Brain microvascular endothelial cell (primary cell): ENCODE measurements around the gene ALKBH8.

Experiments
- DNase-seq: peaks from one replicate; pipeline ENCODE4 v3.0.0-alpha.2; 2020
- H3K27ac ChIP-seq: fragments of 250-450 bp; sonication (Bioruptor Pico); 2 replicates; pipeline ENCODE4 v1.5.1; 2020; ENCODE audit warnings: mild to moderate bottlenecking, moderate library complexity
- H3K27me3 ChIP-seq: fragments of 250-450 bp; sonication (Bioruptor Pico); replicated peaks from 2 replicates; pipeline ENCODE4 v1.5.1; 2020; ENCODE audit warnings: mild to moderate bottlenecking
- H3K36me3 ChIP-seq: fragments of 250-450 bp; sonication (Bioruptor Pico); replicated peaks from 2 replicates; pipeline ENCODE4 v1.5.1; 2020; ENCODE audit warnings: mild to moderate bottlenecking
- H3K4me3 ChIP-seq: 2 replicates; pipeline ENCODE4 v1.5.1; 2011; ENCODE audit warnings: low read depth, mild to moderate bottlenecking, control low read depth, low read length, moderate library complexity
- in situ Hi-C: cut with HindIII; loops from 2 replicates; pipeline ENCODE4 v1.10.0; 2017; ENCODE audit warnings: low sequenced_read_pairs, low pct_ligation_motif_present
- TF ChIP-seq, protein P1 (sequence below): IDR thresholded peaks from 2 replicates; pipeline ENCODE4 v1.5.1; 2011; ENCODE audit warnings: low read depth, mild to moderate bottlenecking, moderate library complexity, low read length, control low read depth, inconsistent platforms; ENCODE audit errors: missing control alignments

The ALKBH8 gene

DNA sequence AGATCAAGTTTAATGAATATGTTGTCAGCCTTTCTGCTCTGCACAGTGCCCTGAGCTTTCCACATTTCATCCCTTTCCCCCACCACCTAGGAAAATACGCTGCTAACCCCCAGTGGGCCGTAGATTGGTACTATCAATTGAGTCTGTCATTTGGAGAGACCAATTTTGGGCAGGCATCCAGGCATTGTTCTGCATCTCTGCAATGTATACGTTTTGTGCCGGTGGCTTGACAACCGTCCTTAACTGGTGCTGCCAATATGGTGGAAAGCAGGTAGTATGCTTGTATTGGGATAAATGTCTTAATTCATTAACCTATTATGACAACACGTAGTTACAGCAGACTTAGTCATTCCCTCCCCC, 26.7 kb upstream of the ALKBH8 start:
- no peaks in the 10 kb centered on the region for H3K36me3 ChIP-seq
- no peak overlapping the region for H3K4me3 ChIP-seq
- peaks cover 36% of the 10 kb centered on the region for H3K27me3 ChIP-seq
- no peak overlapping the region for H3K27ac ChIP-seq
- TF ChIP-seq, protein P1, sequence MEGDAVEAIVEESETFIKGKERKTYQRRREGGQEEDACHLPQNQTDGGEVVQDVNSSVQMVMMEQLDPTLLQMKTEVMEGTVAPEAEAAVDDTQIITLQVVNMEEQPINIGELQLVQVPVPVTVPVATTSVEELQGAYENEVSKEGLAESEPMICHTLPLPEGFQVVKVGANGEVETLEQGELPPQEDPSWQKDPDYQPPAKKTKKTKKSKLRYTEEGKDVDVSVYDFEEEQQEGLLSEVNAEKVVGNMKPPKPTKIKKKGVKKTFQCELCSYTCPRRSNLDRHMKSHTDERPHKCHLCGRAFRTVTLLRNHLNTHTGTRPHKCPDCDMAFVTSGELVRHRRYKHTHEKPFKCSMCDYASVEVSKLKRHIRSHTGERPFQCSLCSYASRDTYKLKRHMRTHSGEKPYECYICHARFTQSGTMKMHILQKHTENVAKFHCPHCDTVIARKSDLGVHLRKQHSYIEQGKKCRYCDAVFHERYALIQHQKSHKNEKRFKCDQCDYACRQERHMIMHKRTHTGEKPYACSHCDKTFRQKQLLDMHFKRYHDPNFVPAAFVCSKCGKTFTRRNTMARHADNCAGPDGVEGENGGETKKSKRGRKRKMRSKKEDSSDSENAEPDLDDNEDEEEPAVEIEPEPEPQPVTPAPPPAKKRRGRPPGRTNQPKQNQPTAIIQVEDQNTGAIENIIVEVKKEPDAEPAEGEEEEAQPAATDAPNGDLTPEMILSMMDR: no peak
- in situ Hi-C loops: no loop called here
- DNase-seq: no peak

DNA sequence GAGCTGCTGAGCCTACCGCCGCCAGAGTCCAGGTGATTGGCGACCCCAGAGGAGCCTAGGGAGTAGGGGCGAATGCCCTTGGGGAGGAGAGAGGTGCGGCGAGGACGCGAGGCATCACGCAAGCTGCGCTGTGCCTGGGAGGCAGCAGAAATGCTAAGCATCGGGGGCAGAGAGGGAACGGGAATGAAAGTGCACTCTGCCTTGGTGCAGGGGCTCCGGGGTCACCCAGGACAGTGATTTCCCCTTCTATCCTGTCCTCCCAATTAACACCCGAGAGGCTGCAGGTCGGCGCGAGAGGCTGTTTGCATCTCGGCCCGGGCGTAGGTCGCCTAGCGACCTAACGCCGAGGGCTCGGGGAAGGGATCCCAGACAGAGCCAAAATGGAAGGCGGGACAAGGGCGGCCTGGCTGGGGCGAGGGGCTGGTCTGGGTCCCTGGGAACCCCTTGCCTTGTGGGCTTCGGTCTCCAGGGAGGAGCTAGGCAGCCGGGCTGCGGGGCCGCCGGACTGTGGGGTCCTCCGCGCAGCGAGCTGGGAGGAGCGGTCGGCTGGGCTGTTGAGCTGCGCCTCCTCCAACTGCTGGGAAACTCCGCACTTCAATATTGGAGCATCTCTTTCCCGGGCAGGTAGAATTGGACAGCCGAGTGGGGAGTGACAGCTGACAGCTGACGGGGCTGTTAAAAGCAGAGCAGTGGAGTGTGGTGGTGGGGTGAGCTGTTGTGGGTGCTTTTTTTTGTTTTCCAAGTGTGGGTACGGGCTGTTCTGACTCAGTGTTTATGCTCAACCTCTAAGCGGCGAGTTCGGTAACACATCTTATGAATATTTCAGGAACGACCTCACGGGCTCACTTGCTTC, 26.1 kb upstream of the ALKBH8 start:
- DNase-seq: no peak
- in situ Hi-C loops: no loop called here
- H3K27ac ChIP-seq: no peak overlapping the region
- TF ChIP-seq, protein P1: no peak
- H3K4me3 ChIP-seq: peak overlapping the region; percentile 74
- peaks cover 31% of the 10 kb centered on the region for H3K27me3 ChIP-seq
- no peaks in the 10 kb centered on the region for H3K36me3 ChIP-seq

DNA sequence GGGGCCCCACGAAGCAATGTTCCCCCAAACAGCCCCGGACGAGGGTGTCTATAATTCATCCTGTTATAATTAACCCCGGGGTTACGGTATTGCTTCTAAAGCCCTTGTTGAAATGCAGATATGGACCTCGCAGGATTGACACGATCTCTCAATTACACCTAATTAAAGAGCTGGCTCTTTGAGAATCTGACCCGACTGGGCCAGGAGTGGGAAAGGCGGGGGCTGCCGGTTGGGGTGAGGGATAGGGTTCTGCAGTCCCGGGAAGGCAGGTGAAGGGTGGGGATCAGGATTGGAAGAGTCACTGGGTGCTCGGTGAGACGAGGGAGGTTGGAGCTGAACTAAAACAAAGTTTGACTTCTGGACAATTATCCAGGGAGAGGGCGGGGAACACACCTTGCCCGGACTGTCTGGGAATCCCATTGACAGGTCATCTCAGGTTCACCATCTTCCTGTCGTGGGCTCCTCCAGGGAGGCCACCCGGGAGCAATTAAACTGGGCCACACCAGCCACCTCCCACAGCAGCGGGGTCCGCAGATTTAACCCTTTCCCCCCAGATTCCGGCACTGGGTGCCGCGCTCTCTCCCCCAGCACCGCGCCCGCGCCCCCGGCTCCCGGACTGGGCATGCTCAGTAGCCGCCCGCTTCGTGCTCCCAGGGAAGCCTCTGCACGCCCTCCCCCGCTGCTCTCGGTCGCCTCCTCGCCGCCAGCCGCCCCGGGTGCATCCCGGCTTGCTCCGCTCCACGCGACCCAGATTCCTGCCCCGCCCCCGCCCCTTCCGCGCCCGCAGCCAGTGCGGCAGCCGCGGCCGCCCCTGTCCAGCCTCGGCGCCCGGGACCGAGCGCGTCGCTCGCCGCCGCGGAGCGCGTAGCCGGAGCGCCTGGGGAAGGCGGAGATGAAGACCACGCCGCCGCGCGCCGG, 25.2 kb upstream of the ALKBH8 start, which contains the start of gene ELMOD1:
Gene ELMOD1 (plus strand): TSS at position 688 of the 918 bp plus-strand sequence. CDS start 27,043 bp downstream, outside the sequence.
- DNase-seq: peak; percentile 24
- in situ Hi-C loops: no loop called here

DNA sequence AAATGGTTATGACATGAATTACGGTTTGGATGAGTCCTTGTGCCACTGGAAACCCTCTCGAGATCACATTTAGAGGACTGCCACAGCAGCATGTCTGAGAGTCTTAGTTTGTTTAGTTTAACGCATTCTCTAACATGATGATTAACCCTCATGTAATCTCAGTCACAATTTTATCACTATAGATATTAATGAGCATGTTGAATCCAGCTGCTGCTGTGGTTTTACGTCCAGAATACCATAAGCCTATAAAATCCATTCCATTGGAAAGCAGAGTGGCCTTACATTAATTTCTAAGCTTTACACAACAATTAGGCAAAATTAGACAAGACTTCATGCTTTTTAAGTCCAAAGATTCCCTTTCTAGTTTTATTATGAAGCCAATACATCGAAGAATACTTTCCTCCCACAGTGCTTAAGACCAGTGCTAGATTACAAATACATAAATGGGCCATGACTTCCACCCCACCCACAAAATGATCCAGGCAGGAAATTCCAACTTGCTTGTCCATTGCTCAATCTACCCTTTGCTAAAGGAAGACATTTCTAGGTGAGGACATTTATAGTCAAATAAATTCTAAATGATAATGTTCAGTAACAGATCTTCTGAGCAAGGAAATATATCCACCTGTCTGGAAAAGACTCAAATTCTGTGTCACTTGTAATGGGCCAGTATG, 21.9 kb upstream of the ALKBH8 start:
- TF ChIP-seq, protein P1: no peak
- in situ Hi-C loops: no loop called here
- no peaks in the 10 kb centered on the region for H3K36me3 ChIP-seq
- H3K27ac ChIP-seq: no peak overlapping the region
- peaks cover 10% of the 10 kb centered on the region for H3K27me3 ChIP-seq
- DNase-seq: no peak
- no peak overlapping the region for H3K4me3 ChIP-seq

More for the DNA sequence above, 25.2 kb upstream of the ALKBH8 start, which contains the start of gene ELMOD1:
- TF ChIP-seq, protein P1: no peak
- Histone ChIP-seq H3K36me3 (no peaks in the 10 kb centered on the region), H3K27me3 (peaks cover 31% of the 10 kb centered on the region), H3K4me3 (peak within 1 kb of the TSS; percentile 74), H3K27ac (no peak within 1 kb of the TSS)

DNA sequence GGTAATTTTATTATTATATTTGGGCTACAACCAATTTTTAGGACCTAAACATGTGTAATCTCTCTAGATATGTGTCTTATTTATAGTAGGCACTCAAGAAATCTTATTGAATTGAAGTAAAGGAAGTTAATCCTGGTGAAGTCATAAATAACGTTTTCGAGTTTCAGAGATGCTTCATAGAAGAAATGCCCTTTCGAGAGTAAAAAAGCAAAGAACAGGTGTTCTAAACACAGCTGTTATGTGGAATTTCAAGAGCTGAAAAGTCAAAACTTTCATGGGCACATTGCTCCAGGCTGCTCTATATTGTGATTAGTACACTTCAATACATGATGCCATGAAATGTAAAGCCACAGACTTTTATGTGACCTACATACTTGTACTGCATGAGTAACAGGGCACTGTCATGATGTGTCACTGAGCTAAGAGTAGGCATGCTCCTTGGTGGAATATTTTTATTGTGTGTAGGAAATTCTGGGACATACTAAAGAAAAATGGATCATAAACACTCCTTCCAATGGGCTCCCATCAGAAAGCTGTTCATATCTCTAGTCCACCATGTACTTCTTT, 18.2 kb upstream of the ALKBH8 start:
- no peaks in the 10 kb centered on the region for H3K27me3 ChIP-seq
- H3K4me3 ChIP-seq: no peak overlapping the region
- in situ Hi-C loops: no loop called here
- DNase-seq: no peak
- no peaks in the 10 kb centered on the region for H3K36me3 ChIP-seq
- no peak overlapping the region for H3K27ac ChIP-seq
- TF ChIP-seq, protein P1: no peak
